H1 (cell line): ENCODE data around the gene B3GAT1.

Experiments used
- CTCF ChIP-seq, 3 experiments: IDR thresholded peaks; 1 replicate in 2 of 3; 2 replicates in 1 of 3; pipeline versions ENCODE4 v1.5.1 to v1.6.1; 2011; ENCODE audit warnings: low read length in 3 of 3, mild to moderate bottlenecking in 3 of 3, inconsistent platforms in 2 of 3, low read depth in 1 of 3, moderate library complexity in 1 of 3; ENCODE audit not compliant: insufficient read depth in 1 of 3; ENCODE audit errors: control extremely low read depth in 1 of 3
- EZH2 ChIP-seq: fragments of 200-600 bp; sonication (generic); IDR thresholded peaks from 2 replicates; pipeline ENCODE4 v1.7.1; 2012; ENCODE audit warnings: low read depth, mild to moderate bottlenecking, moderate library complexity, low read length, inconsistent platforms; ENCODE audit not compliant: severe bottlenecking
- GTF2F1 ChIP-seq: IDR thresholded peaks from 2 replicates; pipeline ENCODE4 v1.6.1; 2012; ENCODE audit warnings: low read depth, low read length, improper control_type of control experiment, borderline replicate concordance
- POLR2AphosphoS5 ChIP-seq: IDR thresholded peaks from 2 replicates; pipeline ENCODE4 v1.6.1; 2011; ENCODE audit warnings: low read depth, low read length
- RAD21 ChIP-seq, 2 experiments: IDR thresholded peaks in 1 of 2; conservative IDR thresholded peaks in 1 of 2; 2 replicates each; pipeline ENCODE4 v1.6.1; 2011; ENCODE audit warnings: low read depth in 2 of 2, low read length in 2 of 2, improper control_type of control experiment in 1 of 2, inconsistent platforms in 1 of 2, mild to moderate bottlenecking in 1 of 2, moderate library complexity in 1 of 2
- SIRT6 ChIP-seq: IDR thresholded peaks from one replicate; pipeline ENCODE4 v1.7.1; 2012; ENCODE audit warnings: low read length, inconsistent platforms
- SP1 ChIP-seq: IDR thresholded peaks from 2 replicates; pipeline ENCODE4 v1.6.1; 2011; ENCODE audit warnings: low read depth, low read length
- SP4 ChIP-seq: IDR thresholded peaks from 2 replicates; pipeline ENCODE4 v1.6.1; 2012; ENCODE audit warnings: low read length, inconsistent platforms
- SRF ChIP-seq: IDR thresholded peaks from 2 replicates; pipeline ENCODE4 v1.6.1; 2011; ENCODE audit warnings: mild to moderate bottlenecking, low read depth, low read length, moderate library complexity
- TCF12 ChIP-seq: IDR thresholded peaks from 2 replicates; pipeline ENCODE4 v1.6.1; 2011; ENCODE audit warnings: low read depth, mild to moderate bottlenecking, low read length

- TF ChIP-seq SP1 (no peak), SIRT6 (no peak), RAD21 (IDR thresholded peaks at IDR 0.05 in 1 of 2, conservative IDR thresholded peaks at IDR 0.05 in 1 of 2; ENCODE audit: low read depth in 2 of 2, low read length in 2 of 2) (no peak), TCF12 (no peak), POLR2AphosphoS5 (no peak), CTCF (IDR thresholded peaks at IDR 0.05; ENCODE audit: control extremely low read depth in 1 of 3, insufficient read depth in 1 of 3, low read depth in 1 of 3, low read length in 3 of 3) (no peak), GTF2F1 (no peak), SP4 (no peak), EZH2 (no peak), SRF (no peak)
These were observed 80.5 kb downstream of the B3GAT1 start, which contains the start of gene GLB1L2 for GRCh38 chr11:134331354-134332188.
